Activated CD4-positive, alpha-beta T cell treated with anti-CD3 and anti-CD28 coated beads for 48 hours (primary cell): ENCODE results near the gene C2orf78.

Experiments
- DNase-seq: peaks from one replicate; pipeline ENCODE4 v3.0.0-alpha.2; 2020

C2orf78 gene

DNA sequence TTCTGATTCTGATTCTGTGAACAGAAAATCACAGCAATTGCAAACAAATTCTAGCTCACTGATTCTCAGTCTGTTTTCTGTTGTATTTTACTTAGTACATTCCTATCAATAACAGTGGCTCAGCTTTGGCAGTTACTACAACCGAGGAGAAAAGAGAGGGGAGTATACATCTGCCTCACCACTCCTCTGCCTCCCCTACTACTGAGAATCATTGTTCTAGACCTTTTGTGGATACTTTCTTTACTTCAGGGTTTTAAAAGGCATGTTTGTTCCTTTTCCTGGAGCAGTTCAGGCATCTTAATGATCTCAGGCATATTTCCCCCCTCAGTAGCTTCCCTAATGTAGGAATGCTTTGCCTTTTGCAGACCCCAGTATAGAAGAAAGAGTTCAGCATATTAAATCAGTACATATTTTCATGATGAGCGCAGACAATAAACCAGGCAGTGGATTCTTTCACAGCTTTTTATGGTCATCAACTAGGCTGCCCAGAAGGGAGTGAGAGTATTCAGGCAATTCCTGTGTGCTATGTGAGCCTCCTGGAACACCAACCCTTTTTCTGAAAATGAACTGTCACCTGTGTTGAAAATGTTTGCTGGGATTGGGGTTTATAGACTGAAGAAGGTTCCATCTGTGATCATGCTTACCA lies 55.0 kb downstream of the C2orf78 start:
- DNase-seq = no peak

DNA sequence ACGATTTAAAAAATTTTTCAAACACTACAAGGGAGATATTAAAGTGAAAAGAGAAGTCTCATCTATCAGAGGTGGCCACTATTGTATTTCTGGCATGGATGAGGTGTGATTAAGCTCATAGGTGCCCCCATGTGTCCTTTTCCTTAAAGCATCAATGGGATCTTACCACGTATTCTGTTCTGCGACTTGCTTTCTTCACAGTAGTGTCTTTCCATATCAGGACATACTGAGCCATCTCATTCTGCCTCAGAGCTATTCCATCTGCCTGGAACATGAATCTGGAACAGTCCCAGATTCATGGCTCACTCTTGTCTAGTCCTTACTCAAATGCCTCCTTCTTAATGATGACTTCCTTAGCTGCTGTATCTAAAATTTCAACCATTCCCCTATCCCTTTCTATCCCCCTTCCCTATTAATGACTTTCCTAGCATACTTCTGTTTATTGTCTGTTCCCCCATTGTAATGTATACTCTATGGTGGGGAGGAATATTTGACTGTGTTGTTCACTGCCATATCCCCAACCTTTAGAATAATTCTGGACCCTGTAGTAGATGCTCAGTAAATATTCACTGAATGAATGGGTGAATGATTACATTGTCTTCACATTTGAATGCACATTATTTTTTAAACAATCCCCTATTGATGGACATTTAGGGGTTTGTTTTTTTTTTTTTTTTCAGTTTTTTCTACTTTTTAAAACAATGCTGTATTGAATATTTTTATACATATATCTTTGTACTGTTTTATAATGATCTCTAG lies 55.8 kb downstream of the C2orf78 start:
- DNase-seq = no peak

DNA sequence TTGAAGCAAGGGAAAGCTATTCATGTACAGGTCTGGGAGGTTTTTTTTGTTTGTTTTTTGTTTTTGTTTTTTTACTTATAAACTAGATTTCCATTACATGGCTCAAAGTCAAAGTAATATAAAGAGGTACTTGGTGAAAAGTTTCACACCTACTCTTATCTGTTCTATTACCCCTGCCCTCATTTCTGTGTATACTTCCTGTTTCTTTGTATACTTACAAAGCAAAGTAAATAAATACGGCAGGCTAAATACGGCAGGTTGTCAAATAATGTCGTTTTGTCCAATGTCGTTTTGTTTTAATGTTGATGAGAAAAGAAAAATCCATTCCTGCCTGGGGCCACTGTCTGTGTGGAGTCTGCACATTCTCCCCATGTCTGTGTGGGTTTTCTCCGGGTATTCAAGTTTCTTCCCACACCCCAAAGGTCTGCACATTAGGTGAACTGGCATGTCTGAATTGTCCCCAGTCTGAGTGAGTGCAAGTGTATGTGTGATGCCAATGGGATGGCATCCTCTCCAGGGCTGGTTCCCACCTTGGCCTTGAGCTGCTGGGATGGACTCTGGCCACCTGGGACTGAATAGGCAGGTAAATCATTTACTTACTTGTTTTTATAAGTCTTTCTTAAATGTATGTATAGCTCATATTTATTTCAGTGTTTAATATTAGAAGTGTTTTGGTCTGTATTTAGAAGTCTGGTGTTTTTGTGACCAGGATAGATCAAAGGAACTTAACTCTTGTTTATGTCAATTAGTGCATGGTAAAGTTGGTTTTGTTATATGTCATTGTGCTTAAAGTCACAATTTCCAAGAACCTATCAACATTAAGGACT lies 58.1 kb downstream of the C2orf78 start:
- DNase-seq = no peak

DNA sequence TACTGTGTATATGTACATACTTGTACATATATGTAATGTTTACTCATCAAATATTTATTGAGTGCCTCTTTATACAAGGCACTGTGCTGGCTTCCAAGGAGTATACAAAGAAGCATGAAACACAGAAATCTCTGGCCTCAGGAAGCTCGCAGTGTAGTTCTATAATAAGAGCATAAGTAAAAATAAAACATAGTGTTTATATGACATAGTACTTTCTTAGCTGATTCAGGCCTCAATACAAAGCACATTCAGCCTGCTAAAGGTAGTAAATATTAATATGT lies 58.7 kb downstream of the C2orf78 start:
- DNase-seq = no peak

DNA sequence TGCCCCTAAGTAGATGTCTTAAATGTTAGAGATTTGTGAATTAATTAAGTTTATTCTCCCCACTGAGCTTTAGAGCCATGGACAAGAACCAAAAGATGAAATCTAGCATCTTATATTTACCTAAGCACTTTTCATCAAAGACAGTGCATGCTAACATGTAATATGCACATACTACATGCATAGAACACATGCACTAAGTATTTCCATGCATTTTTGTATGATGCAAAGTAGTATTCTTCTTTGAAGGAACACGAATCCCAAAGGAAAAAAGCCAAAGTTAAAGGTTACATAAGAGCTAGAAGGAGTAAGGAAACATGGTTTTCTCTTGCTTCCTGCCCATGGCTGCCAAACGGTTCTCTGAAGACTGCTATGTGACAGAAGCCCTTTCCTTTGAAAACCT lies 60.1 kb downstream of the C2orf78 start:
- DNase-seq = no peak

DNA sequence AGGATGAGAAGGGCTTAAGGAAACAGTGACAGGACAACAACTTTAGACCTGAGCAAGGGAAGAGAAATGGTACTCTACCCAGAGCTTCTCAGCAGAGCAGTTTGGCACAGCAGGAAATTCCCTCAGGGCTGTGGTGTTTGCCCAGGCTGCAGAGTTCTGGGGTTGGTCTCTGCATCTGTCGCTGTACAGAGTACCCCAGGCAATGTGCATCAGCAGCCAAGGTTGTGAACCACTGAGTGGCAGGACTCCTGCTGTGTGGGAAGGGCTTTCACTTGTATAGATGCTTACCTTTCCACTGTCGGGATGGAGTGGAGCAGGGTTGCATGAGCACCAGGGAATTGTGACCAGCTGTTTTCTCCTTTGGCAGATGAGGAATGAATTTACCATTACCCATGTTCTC lies 66.0 kb downstream of the C2orf78 start:
- no peak for DNase-seq

DNA sequence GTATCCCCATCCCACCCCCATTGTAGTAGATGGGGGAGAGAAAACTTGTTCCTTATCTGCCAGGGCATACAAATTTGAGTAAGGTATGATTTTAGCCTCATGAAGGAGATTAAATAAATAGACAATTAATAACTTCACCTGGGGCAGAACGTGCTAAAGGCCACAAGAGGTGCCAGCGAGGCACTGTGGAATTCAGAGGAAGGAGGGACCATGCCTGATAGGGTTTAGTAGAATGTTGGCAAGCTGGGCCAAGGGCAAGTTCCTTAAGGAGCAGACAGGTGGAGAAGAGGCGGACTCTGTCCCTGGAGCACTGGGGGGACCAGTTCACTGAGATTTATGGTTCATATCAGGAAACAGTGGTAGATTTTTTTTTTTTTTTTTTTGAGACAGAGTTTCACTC lies 67.3 kb downstream of the C2orf78 start:
- no peak for DNase-seq

DNA sequence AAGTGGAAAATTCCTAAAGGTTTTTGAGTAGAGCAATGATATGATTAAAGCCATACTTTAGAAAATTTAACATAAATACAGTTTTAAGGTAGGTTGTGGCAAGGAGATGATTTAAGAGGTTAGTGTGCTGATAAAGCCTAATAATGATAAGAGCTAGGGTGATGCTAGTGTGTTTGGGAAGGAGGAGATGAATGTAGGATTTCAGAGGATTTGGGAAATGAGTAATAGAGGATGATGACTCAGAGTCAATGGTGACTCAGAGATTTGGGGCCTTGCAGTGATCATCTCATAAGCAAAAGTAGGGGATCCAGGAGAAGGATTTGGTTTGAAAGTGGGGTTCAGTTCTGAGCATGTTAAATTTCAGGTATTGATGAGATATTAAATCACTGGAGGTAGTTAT lies 68.0 kb downstream of the C2orf78 start:
- no peak for DNase-seq

DNA sequence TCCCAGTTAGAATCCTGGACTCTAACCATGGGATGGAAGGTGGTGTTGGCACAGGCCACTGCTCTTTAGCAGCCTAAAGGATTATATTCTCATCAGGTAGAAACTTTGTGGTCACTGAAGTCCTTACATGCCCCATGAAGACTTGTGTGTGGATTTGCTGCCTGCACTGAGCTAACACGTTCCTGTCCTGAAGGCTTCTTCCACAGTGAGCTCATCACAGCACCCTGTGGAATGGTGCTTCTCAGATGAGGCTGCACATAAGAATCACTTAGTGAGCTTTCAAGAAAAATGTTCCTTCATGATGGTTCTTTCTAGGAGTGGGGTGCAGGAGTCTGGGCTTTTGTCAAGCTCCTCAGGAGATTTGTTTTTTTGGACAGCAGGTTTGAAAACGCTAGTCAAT lies 71.5 kb downstream of the C2orf78 start:
- no peak for DNase-seq

DNA sequence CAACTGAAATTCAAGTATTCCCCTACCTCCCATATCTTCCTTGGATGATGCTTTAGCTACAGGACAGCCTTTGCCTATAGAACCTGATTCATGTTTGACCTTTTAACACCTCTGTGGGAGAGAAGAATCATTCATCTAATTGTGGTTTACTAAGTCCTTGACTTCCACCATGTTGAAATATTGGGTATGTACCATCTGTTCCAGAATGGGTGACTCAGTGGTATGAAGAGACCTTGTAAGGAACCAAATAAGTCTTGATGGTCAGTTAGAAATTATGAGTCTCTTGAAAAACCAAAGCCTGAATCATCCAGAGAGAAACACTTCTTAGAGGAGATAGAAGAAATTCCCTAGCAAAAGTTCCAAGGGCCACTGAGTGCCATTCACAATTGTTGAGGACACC lies 72.2 kb downstream of the C2orf78 start:
- no peak for DNase-seq

DNA sequence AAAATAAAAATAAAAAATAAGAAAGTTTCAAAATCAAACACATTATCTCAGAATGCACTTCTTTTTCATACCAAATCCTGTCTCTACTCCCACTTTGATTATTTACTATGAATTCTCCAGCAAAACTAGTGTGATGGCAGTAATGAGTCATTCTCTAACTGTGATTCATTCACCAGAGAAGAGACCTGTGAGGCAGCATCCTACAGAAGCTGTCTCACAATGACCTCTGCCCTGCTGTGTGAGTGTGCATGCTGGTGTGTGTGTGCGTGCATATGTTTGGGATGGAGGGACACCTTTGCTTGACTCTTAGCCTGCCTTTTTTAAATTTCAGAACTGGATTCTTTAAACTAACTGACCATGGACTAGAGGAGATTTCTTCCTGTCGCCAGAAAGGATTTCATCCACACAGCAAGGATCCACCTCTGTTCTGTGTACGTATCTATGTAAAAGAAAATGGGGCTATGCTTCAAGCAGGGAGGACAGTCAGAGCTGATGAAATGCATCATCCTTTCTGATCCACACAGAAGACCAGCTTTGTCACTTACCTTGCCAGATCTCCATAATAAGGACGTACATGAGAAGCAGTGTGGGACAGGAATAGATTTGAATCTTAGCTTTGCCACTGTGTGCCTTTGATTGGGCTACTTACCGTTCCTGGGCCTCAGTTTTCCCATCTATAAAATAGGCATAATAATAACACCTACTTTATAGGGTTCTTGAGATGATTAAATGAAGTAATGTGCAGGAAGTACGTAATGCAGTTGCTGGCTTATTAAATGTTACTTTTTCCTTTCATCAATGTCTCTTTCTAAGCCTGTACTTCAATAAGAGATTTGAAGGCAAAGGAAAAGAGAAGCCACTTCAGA lies 76.0 kb downstream of the C2orf78 start:
- peak; percentile 63 for DNase-seq

DNA sequence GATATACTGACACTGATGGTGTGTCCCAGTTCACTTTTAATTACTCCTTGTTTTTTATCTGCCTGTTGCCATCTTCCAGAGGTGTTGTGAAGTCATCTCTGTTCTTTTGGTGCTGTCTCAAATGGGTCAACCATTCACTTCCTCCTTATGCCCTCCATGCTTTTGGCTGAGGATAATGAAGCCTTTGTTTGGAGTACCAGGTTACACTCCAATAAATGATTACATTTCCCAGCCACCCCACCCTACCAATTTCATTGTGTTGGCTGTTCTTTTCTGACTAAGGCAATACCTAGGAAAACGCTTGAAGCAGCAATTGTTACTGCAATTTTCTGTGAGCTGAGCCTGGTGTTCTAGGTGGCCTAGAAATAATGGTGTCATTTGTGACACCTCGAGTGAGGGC lies 79.0 kb downstream of the C2orf78 start:
- DNase-seq = no peak
